ENCODE measurements around the gene UGP2.
"Not testable (repeated sequence)": the region's sequence is repeated elsewhere in the genome, so short reads cannot be mapped to it uniquely, and the experiment has no call there.

DNA sequence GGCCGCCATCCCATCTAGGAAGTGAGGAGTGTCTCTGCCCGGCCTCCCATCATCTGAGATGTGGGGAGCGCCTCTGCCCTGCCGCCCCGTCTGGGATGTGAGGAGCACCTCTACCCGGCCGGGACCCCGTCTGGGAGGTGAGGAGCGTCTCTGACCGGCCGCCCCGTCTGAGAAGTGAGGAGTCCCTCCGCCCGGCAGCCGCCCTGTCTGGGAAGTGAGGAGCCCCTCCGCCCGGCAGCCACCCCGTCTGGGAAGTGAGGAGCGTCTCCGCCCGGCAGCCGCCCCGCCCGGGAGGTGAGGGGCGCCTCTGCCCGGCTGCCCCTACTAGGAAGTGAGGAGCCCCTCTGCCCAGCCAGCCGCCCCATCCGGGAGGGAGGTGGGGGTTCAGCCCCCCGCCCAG, 32.8 kb upstream of the UGP2 start:
- not testable (repeated sequence) for TF ChIP-seq POLR2A (IDR thresholded peaks at IDR 0.05; ENCODE audit: low read depth, low read length); GATA2 (IDR thresholded peaks at IDR 0.05; ENCODE audit: insufficient read depth, insufficient read length, low read depth, low read length); POLR2AphosphoS5 (IDR thresholded peaks at IDR 0.05; ENCODE audit: insufficient read depth, low read depth, low read length); EZH2 (IDR thresholded peaks at IDR 0.05; ENCODE audit: borderline replicate concordance, low read depth, low read length, severe bottlenecking); FOS (IDR thresholded peaks at IDR 0.05; ENCODE audit: borderline replicate concordance, insufficient read depth, low read length); MYC (IDR thresholded peaks at IDR 0.05; ENCODE audit: low read depth, low read length)
- TF ChIP-seq, protein P1, sequence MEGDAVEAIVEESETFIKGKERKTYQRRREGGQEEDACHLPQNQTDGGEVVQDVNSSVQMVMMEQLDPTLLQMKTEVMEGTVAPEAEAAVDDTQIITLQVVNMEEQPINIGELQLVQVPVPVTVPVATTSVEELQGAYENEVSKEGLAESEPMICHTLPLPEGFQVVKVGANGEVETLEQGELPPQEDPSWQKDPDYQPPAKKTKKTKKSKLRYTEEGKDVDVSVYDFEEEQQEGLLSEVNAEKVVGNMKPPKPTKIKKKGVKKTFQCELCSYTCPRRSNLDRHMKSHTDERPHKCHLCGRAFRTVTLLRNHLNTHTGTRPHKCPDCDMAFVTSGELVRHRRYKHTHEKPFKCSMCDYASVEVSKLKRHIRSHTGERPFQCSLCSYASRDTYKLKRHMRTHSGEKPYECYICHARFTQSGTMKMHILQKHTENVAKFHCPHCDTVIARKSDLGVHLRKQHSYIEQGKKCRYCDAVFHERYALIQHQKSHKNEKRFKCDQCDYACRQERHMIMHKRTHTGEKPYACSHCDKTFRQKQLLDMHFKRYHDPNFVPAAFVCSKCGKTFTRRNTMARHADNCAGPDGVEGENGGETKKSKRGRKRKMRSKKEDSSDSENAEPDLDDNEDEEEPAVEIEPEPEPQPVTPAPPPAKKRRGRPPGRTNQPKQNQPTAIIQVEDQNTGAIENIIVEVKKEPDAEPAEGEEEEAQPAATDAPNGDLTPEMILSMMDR (IDR thresholded peaks at IDR 0.05; ENCODE audit: extremely low read depth in 1 of 2, insufficient read depth in 1 of 2, low read depth in 1 of 2, low read length in 2 of 2): not testable (repeated sequence)
- TF ChIP-seq, protein P2, sequence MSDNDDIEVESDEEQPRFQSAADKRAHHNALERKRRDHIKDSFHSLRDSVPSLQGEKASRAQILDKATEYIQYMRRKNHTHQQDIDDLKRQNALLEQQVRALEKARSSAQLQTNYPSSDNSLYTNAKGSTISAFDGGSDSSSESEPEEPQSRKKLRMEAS (IDR thresholded peaks at IDR 0.05; ENCODE audit: insufficient read depth, insufficient read length): not testable (repeated sequence)
